Stimulated activated effector memory CD8-positive, alpha-beta T cell treated with anti-CD3 and anti-CD28 coated beads, Interleukin-12 subunit alpha, Interleukin-12 subunit beta, amount 100 ng/mL, for 72 hours (primary cell): ENCODE measurements around the gene SNTA1.
A peak's percentile ranks its signal among the peaks of the same experiment; 100 is the strongest.
"Not testable (repeated sequence)": the region's sequence is repeated elsewhere in the genome, so short reads cannot be mapped to it uniquely, and the experiment has no call there.

Experiments
- ATAC-seq: fragments of 150-1000 bp; cut with Tn5 transposase; 2 replicates; pipeline ENCODE4 v1.10.0; 2021
- DNase-seq, 2 donors: peaks; one replicate each; pipeline ENCODE4 v3.0.0; 2021 to 2022; ENCODE audit warnings: low spot score in 2 of 2
- H3K27ac Mint-ChIP-seq: one replicate; pipeline ENCODE4 v1.8.0; 2022; ENCODE audit warnings: mild to moderate bottlenecking, mixed read lengths
- H3K36me3 Mint-ChIP-seq: one replicate; pipeline ENCODE4 v1.8.0; 2022; ENCODE audit warnings: mild to moderate bottlenecking, mixed read lengths
- H3K4me1 Mint-ChIP-seq: one replicate; pipeline ENCODE4 v1.8.0; 2022; ENCODE audit warnings: mixed read lengths
- H3K4me3 Mint-ChIP-seq: one replicate; pipeline ENCODE4 v1.8.0; 2022; ENCODE audit warnings: mild to moderate bottlenecking, mixed read lengths
- H3K9me3 Mint-ChIP-seq: one replicate; pipeline ENCODE4 v1.8.0; 2022; ENCODE audit warnings: mixed read lengths

The SNTA1 gene

DNA sequence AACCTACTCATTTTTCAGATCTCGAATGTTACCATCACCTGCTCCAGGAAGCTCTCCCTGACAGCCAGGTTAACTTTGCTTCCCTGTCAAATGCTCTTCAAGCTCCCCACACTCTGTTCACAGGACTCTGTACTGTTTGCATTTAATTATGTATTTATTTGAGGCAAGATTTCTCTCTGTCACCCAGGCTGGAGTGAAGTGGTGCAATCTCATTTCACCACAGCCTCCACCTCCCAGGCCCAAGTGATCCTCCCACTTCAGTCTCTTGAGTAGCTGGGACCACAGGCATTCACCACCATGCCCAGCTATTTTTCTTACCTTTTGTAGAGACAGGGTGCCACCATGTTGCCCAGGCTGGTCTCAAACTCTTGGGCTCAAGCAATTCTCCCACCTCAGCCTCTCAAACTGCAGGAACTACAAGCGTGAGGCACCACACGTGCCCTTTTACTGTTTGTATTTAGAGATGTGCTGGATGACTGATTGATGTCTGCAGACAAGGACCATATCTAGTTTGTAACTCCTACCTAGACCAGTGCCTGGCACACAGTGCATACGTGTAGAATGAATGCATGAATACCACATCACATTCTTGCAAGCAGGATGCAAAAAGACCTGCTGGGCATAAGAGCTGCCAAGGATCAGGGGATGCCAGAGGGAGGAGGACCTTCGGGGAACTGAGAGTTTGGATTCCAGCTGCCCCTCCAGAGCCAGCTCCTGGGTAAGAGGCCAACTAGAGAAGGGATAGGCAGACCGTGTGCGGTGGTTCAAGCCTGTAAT lies 30.7 kb upstream of the SNTA1 start:
- H3K9me3 Mint-ChIP-seq: no peaks in the 10 kb centered on the region
- H3K4me3 Mint-ChIP-seq: no peak overlapping the region
- no peak for DNase-seq
- no peaks in the 10 kb centered on the region for H3K4me1 Mint-ChIP-seq
- no peaks in the 10 kb centered on the region for H3K36me3 Mint-ChIP-seq
- ATAC-seq: no peak
- no peak overlapping the region for H3K27ac Mint-ChIP-seq

GRCh38 chr20:33472868-33473435 lies 29.4 kb upstream of the SNTA1 start:
- Mint-ChIP-seq H3K9me3 (no peaks in the 10 kb centered on the region), H3K36me3 (no peaks in the 10 kb centered on the region), H3K27ac (no peak overlapping the region), H3K4me3 (no peak overlapping the region), H3K4me1 (no peaks in the 10 kb centered on the region)
- DNase-seq (no peak), ATAC-seq (no peak)

- Mint-ChIP-seq H3K9me3 (no peaks in the 10 kb centered on the region), H3K36me3 (no peaks in the 10 kb centered on the region), H3K27ac (peak overlapping the region; percentile 60), H3K4me3 (no peak overlapping the region), H3K4me1 (no peaks in the 10 kb centered on the region)
- ATAC-seq (no peak), DNase-seq (no peak)
Measured at GRCh38 chr20:33470866-33471265, 27.3 kb upstream of the SNTA1 start.

GRCh38 chr20:33470457-33470856 lies 26.9 kb upstream of the SNTA1 start:
- DNase-seq: no peak
- H3K4me1 Mint-ChIP-seq: no peaks in the 10 kb centered on the region
- H3K9me3 Mint-ChIP-seq: no peaks in the 10 kb centered on the region
- peak overlapping the region; percentile 60 for H3K27ac Mint-ChIP-seq
- H3K4me3 Mint-ChIP-seq: no peak overlapping the region
- no peak for ATAC-seq
- no peaks in the 10 kb centered on the region for H3K36me3 Mint-ChIP-seq

DNA sequence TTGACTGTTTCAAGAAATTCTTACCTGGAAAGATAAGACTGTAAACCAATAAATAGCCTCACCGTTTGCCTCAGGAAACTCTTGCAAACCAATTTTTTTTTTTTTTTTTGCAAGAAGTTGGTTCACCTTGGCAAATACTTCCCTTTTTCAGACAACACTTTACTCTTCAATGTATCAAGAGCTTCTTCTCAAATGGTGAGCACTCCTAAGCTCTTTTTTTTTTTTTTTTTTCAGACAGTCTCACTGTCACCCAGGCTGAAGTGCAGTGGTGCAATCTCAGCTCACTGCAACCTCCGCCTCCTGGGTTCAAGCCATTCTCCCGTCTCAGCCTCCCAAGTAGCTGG lies 22.7 kb upstream of the SNTA1 start:
- ATAC-seq: no peak
- Mint-ChIP-seq H3K4me3 (no peak overlapping the region), H3K36me3 (no peaks in the 10 kb centered on the region), H3K4me1 (no peaks in the 10 kb centered on the region), H3K27ac (no peak overlapping the region), H3K9me3 (no peaks in the 10 kb centered on the region)
- DNase-seq: no peak

DNA sequence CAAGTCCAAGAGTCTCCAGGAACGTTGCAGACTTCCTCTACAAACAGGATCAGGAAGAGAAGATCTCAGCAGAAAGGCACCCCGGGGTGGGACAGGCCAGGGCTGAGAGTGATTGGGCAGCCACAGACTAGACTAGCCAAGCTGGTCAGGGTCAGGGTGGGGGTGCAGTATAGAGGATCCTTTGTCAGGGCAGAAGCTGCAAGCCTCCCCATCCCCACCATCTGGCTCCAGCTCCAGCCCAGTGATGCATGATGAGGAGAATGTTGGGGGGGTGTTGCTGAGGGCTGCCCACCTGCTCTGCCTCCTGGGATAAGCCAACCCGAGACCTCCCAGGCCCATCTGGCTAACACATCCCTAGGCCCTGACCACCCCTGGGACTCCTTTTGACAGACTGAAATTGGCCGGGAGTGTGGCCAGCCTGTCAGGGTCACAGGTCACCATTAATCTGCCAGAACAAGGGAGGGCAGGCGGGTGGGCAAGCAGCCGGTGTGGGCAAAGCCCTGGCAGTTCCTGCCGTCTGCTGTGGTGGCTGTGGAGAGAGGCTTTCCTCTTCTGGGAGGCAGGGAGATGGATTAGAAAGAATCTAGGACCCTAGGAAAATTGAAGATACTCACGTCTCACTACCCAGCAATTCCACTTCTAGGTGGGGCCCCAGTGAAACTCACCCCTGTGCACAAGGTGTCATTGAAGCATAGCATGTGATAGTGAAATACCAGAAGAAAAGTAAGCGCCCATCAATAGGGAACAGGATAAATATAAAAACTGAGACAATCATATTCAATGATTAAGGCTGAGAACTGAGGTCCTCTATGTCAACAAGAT lies 22.1 kb upstream of the SNTA1 start:
- Mint-ChIP-seq H3K36me3 (no peaks in the 10 kb centered on the region), H3K4me1 (peaks cover 4% of the 10 kb centered on the region), H3K27ac (no peak overlapping the region), H3K4me3 (no peak overlapping the region), H3K9me3 (no peaks in the 10 kb centered on the region)
- DNase-seq: no peak
- ATAC-seq: no peak

DNA sequence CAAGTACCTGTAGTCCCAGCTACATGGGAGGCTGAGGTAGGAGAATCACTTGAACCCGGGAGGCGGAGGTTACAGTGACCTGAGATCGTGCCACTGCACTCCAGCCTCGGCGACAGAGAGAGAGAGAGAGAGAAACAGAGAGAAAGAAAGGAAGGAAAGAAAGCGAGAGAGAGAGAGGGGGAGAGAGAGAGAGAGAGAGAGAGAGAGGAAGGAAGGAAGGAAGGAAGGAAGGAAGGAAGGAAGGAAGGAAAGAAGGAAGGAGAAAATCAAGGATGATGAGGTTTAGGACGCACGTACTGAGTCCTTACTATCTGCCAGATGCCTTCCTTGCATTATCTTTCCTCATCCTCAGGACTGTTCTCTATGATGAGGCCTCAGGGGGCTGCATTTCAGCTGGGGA lies 21.2 kb upstream of the SNTA1 start:
- H3K4me3 Mint-ChIP-seq, DNase-seq, H3K36me3 Mint-ChIP-seq, ATAC-seq, H3K9me3 Mint-ChIP-seq, H3K4me1 Mint-ChIP-seq: not testable (repeated sequence)
- peak overlapping the region; percentile 61 for H3K27ac Mint-ChIP-seq

DNA sequence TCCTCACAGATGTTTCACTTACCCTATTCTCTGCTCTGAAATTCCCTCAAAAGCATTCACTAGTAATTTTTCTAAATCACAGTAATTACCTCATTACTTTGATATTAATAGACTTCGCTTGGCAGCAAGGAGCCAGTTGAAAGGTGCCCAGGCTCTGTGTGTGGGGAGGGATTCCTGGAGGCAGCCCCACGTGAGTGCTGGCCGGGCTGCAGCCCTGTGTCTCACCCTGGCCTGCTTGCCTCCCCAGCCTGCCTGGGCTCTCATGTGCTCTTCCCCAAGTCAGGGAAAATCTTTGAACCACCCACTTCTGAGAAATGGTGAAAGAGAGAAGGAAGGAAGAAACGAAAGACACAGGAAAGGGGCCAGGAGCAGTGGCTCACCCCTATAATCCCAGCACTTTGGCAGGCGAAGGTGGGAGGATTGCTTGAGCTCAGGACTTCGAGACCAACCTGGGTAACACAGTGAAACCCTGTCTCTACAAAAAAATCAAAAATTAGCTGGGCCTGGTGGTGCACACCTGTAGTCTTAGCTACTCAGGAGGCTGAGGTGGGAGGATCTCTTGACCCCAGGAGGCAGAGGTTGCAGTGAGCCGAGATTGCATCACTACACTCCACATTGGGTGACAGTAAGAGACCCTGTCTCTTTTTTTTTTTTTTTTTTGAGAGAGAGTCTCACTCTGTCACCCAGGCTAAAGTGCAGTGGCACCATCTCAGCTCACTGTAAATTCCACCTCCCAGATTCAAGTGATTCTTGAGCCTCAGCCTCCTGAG lies 20.0 kb upstream of the SNTA1 start:
- no peak for ATAC-seq
- Mint-ChIP-seq H3K27ac (peak overlapping the region; percentile 87), H3K4me1 (peaks cover 4% of the 10 kb centered on the region), H3K36me3 (no peaks in the 10 kb centered on the region), H3K4me3 (no peak overlapping the region), H3K9me3 (no peaks in the 10 kb centered on the region)
- DNase-seq: no peak

DNA sequence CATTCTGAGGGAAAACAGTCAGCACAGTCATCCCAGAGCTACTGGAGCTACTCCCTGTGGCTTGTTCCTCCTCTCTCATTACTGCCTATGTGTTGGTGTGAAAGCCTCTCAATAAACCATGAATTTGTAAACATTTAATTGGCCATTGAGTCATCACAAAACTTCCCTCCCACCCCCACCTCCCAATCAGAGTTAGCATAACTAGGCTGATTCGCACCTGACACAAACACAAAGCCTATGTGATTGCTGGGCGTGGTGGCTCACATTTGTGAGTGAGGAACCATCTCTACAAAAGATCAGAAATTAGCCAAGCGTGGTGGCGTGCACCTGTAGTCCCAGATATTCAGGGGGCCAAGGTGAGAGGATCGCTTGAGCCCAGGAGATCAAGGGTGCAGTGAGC lies 17.1 kb upstream of the SNTA1 start:
- ATAC-seq: peak; percentile 25
- Mint-ChIP-seq H3K9me3 (no peaks in the 10 kb centered on the region), H3K27ac (no peak overlapping the region), H3K4me1 (peaks cover 4% of the 10 kb centered on the region), H3K36me3 (no peaks in the 10 kb centered on the region), H3K4me3 (no peak overlapping the region)
- no peak for DNase-seq

GRCh38 chr20:33459599-33459998 lies 16.0 kb upstream of the SNTA1 start:
- ATAC-seq (no peak), DNase-seq (no peak)
- Mint-ChIP-seq H3K36me3 (no peaks in the 10 kb centered on the region), H3K4me3 (no peak overlapping the region), H3K27ac (no peak overlapping the region), H3K4me1 (peaks cover 4% of the 10 kb centered on the region), H3K9me3 (no peaks in the 10 kb centered on the region)

DNA sequence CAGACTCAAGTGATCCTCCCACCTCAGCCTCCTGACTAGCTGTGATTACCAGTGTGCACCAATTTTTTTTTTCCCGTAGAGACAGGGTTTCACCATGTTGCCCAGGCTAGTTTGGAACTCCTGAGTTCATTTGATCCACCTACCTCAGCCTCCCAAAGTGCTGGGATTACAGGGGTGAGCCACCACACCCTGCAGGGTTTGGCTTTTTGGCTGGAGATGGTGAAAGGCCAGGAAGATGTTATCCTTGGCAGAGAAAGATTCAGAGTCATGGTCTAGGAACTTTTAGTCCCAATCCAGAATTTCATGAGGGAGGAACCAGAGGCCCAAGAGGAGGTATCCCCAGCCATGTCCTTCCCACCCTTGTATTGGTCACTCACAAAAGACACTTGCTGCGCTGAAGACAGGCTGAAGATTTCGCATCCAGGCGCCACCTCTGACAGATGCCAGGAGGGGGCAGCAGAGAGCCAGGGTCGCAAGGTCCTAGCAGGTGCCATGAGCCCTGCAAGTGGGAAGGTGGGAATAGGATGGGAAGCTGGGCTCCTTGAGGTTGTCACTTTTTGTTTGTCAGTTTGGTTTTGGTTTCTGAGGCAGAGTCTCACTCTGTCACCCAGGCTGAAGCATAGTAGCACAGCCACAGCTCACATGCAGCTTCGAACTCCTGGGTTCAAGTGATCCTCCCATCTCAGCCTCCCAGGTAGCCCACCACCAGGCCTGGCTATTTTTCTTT lies 13.5 kb upstream of the SNTA1 start:
- not testable (repeated sequence) for H3K9me3 Mint-ChIP-seq, H3K27ac Mint-ChIP-seq, H3K36me3 Mint-ChIP-seq, H3K4me1 Mint-ChIP-seq, H3K4me3 Mint-ChIP-seq
- peak; percentile 85 to 93 for DNase-seq
- peak; percentile 90 for ATAC-seq

- no peaks in the 10 kb centered on the region for H3K36me3 Mint-ChIP-seq
- H3K4me3 Mint-ChIP-seq: no peak overlapping the region
- no peaks in the 10 kb centered on the region for H3K4me1 Mint-ChIP-seq
- DNase-seq: no peak
- ATAC-seq: no peak
- H3K9me3 Mint-ChIP-seq: no peaks in the 10 kb centered on the region
- H3K27ac Mint-ChIP-seq: no peak overlapping the region
Measured at GRCh38 chr20:33450867-33451266, 7.3 kb upstream of the SNTA1 start.

GRCh38 chr20:33445881-33446625 lies 2.5 kb upstream of the SNTA1 start:
- Mint-ChIP-seq H3K9me3 (no peaks in the 10 kb centered on the region), H3K4me3 (no peak overlapping the region), H3K27ac (no peak overlapping the region), H3K36me3 (peaks cover 6% of the 10 kb centered on the region), H3K4me1 (peaks cover 30% of the 10 kb centered on the region)
- no peak for ATAC-seq
- no peak for DNase-seq

- H3K36me3 Mint-ChIP-seq: peaks cover 6% of the 10 kb centered on the region
- no peaks in the 10 kb centered on the region for H3K9me3 Mint-ChIP-seq
- H3K27ac Mint-ChIP-seq: peak overlapping the region; percentile 90
- ATAC-seq (no peak), DNase-seq (no peak)
- H3K4me1 Mint-ChIP-seq: peaks cover 30% of the 10 kb centered on the region
- H3K4me3 Mint-ChIP-seq: peak overlapping the region; percentile 91
Measured at GRCh38 chr20:33444797-33445560, 1.4 kb upstream of the SNTA1 start.
